ENCODE results near the gene NSRP1.

DNA sequence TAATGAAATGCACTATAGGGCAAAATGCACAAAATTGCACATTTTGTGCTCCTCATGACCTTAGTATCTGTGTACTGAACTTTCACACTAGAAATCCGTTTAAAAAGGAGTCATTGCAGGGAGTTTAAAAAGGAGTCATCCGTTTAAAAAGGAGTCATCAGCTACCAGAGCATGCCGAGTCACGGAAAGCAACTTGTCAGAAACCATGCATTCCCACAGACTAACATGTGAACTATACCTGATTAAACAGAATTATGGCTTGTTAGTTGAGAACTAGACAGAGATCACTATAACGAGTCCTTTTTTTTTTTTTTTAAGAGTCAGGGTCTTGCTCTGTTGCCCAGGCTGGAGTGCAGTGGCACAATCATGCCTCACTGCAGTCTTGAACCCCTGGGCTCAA lies 83.0 kb downstream of the NSRP1 start:
- no peak for TF ChIP-seq CTCF (conservative IDR thresholded peaks at IDR 0.05; ENCODE audit: low read length)
- no peak for TF ChIP-seq EZH2phosphoT487 (IDR thresholded peaks at IDR 0.05; ENCODE audit: borderline replicate concordance)

All from Loucy (cell line).